Measurements from ENCODE around the gene RAB5IF.
"Not testable (repeated sequence)": the region's sequence is repeated elsewhere in the genome, so short reads cannot be mapped to it uniquely, and the experiment has no call there.

The RAB5IF gene

DNA sequence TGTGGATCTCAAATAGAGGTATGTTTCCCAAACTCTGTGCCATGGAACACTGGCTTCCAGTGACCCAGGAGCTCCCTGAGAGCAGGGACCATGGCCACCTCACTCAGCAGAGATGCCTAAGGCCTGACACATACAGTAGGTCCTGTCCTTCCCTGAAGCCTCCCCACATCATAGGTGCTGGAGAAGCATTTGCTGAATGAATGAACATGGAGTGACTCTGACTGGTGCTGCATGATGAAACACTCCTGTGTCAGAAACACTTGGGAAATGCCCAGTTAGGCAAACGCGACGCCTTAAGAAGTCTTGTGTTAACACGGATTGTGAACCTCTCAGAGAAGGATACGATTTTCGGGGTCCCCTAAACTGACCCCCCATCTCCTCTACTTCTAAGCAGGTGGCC is 26.1 kb downstream of the RAB5IF start:
- no peak for DNase-seq

DNA sequence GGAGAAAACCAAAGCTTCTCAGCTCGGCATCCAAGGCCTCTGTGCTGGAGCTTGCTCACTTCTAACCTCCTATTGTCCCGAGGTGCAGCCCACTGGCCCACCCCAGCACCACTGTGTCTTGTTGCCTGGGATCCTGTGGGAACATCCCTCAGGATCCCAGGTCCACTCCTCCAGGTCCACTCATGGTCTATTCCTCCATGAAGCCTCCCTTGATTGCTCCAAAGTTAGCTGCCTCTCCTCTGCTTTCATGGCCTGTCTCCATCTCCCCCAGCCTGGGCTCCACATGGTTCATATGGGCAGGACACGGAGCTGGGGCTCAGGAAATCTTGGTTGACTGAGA is 26.5 kb downstream of the RAB5IF start:
- DNase-seq = no peak

DNA sequence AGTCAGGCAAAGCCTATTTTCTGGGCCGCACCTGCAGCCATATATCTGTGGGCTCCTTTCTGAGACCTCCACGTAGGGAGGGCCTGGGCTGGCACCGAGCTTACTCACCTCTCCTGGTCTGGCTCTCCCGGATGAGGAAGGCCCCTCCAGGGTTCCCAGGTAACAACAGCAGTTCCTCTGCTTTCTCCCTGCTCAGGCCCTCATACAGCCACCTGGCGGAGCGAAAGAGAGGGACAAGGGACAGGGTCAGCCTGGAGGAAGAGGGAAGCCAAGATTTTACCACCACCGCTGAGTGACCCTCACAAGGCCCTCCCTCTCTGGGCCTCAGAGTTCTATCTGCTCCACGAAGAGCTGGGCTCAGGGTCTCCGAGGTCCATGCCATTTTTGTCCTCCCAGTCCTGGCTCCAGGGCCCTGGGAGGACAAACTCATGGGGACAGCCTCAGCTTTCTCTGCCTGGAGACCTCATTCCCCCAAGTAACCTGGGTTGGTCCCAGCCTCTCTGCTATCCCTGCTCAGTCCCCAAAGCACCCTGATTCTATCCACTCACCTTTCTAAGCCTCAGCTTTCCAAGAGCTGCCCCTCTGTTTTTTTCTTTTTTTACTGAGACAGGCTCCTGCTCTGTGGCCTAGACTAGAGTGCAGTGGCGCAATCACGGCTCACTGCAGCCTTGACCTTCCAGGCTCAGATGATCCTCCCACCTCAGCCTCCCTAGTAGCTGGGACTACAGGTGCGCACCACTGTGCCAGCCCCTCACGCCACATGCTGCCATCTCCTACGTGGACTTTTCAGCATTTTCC is 27.1 kb downstream of the RAB5IF start:
- DNase-seq = no peak

DNA sequence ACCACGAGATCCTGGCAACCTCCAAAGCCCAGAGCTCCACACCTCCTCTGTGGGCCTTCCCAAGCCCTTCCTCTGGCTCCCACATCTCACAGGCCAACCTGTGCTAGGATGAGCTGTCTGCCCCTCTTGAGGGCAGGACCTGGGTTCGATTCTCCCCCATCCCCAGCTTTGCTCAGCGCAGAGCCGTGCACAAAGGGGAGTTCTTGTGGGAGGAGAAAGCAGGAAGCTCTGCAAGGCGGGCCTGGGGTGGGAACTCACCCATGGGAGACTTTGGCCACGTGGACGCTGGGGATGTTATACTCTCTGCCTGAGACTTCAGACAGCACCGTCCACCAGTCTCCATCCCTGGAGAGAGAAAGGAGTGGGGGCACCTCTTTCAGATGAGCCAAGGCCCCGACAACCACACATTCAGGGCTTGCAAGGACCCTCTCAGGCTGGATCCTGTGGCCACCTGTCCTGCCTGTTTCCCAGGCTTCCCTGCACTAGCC is 27.8 kb downstream of the RAB5IF start:
- no peak for DNase-seq

DNA sequence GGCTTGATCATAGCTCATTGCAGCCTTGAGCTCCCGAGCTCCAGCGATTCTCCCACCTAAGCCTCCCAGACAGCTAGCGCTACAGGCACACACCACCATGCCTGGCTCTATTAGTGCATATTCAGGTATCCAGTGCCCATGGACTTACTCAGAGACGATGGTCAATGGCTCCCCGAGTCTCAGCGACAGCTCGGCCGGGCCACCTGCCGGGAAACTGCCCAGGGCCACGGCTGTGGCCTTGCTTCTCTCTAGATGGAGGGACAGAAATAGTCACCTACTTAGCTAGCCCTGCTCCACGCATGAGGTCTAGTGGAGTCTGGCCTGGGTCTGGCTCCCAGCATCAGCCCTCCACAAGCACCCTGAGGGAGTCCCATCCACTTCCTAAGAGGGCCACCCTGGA is 28.8 kb downstream of the RAB5IF start:
- DNase-seq = no peak

DNA sequence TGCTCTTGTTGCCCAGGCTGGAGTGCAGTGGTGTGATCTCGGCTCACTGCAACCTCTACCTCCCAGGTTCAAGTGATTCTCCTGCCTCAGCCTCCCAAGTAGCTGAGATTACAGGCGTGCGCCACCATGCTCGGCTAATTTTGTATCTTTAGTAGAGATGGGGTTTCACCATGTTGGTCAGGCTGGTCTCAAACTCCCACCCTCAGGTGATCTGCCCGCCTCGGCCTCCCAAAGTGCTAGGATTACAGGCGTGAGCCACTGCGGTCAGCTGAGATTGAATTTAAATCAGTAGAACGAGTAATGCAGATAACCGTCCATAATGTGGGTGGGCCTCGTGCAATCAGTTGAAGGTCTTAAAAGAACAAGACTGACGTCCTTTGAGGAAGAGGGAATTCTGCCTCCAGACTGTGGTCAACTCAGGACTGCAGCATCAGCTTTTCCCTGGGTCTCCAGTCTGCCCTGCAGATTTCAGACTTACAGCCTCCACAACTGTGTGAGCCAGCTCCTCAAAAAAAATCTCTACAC is 33.4 kb downstream of the RAB5IF start:
- DNase-seq = not testable (repeated sequence)

DNA sequence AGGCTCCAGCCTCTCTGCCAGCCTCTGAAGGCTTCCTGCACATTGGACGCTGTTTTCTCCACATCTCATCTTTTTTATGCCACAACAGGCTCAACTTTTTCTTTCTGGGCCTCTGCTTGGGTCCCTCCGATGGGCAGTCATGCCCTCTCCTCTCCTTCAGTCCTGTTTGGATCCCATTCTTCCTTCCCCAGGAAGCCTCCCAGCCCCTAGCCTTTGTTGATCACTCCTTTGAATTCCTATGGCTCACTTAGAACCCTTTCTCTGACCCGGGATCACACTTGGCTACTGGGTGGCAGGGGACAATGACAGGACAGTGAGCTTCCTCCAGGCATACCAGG is 35.9 kb downstream of the RAB5IF start:
- no peak for DNase-seq

DNA sequence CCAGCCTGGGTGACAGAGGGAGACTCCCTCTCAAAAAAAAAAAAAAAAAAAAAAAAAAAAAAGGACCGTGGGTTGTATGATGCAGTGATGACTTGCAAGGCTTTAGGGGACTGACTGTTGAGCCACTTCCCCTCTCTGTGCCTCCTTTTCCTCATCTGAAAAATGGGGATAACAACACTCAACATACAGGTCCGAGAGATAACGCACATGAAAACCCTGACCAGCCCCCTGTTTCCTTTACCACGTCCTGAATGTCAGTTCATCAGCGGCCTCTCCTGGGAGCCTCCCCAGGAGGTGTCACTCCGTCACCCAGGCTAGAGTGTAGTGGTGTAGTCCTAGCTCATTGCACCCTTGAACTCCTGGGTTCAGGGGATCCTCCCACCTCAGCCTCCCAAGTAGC is 36.6 kb downstream of the RAB5IF start:
- DNase-seq = no peak

DNA sequence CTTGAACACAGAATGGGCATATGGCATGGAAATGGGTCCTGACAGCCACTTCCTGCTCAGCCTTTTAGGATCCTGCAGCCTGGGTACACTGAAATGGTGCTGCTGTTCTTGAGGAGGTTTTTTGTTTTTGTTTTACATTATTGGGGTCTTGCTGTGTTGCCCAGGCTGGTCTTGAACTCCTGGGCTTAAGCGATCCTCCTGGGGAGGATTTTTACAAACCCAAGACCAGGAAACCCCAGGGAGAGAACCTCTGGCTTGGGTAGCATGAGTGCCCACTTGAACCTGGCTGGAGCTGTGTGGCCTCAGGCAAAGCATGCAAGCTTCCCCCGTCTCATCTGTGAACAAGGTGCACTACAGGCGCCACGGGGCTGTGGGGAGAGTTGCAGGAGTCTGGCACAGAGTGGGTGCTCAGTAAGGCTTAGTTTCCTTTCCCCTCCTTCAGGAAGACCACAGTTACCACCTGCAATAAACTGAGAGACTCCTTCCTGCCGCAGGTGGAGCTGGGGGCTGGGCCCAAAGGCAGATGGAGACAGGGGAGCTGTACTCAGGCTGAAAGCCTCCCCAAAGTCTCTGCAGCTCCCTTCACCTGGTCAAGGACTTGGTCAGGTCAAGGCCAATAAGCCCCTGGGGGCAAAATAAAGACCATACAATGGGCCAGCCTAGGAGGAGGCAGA is 38.6 kb downstream of the RAB5IF start:
- no peak for DNase-seq

DNA sequence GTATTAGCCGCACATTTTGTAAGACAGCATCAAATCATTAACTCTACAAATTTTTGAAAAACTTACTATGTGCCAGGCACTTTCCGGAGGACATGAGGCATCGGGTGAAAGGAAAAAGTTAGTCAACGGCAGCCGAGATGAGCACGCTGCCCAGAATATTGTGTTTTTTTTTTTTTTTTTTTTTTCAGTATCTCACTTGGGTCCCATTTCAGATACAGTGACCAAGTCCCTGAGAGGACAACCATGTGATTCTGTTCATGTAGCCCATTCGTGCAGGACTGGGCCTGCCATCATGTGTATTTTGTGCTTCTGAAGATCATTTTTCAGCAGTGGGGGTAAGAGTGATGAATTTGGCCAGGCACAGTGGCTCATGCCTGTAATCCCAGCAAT is 39.1 kb downstream of the RAB5IF start:
- no peak for DNase-seq

DNA sequence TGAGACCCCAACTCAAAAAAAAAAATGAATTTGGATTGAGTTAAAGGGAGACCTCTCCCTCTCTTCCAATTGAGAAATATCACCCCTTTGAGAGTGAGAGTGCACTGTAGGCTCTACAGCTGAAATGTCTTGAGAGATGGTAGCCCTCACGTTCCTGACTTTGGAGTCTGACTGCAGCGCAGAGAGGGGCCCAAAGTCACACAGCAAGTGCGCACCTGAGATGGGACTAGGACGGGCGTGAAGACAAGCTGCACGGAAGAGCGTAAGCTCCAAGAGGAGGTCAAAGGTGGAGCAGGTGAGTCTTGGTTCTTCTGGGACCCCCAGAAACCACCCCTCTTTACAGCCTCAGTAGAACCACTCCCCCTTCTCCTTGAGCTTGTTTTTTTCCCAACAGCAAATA is 39.8 kb downstream of the RAB5IF start:
- DNase-seq = no peak

DNA sequence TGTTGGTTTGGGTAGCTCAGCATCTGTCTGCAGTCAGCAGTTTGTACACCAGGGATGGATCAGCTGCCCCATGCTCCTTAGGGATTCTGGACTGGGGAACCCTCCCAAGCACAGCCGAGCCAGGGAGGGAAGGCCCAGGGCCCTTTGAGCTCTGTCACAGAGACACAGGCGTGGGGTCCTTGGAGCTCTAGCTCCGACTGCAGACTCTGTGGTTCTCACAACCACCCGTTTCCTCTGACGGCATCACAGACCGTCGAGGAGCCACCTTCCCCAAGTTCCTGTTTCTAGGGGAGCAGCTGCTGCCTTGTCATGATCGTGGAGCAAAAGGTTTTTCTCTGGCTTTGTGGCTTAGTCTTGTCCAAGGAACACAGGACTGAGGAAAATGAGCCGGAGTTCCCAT is 40.4 kb downstream of the RAB5IF start, which contains the start of gene SLA2:
SLA2 (minus strand) TSS at position 199 of the 400 bp plus-strand sequence. CDS start 4,861 bp downstream, outside the sequence.
- DNase-seq = no peak

DNA sequence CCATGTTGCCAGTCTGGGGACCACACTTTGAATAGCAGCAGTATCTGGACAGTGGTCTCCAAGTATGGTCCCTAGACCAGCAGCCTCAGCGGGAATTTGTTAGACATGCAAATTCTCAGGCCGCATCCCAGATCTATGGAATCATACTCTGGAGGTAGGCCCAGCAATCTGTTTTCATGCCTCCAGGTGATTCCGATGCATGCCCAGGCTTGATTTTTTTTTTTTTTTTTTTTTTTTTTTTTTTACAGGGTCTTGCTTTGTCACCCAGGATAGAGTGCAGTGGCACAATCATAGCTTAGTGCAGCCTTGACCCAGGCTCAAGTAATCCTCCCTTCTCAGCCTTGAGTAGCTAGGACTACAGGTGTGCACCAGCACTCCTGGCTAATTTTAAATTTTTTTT is 41.1 kb downstream of the RAB5IF start:
- DNase-seq = no peak

DNA sequence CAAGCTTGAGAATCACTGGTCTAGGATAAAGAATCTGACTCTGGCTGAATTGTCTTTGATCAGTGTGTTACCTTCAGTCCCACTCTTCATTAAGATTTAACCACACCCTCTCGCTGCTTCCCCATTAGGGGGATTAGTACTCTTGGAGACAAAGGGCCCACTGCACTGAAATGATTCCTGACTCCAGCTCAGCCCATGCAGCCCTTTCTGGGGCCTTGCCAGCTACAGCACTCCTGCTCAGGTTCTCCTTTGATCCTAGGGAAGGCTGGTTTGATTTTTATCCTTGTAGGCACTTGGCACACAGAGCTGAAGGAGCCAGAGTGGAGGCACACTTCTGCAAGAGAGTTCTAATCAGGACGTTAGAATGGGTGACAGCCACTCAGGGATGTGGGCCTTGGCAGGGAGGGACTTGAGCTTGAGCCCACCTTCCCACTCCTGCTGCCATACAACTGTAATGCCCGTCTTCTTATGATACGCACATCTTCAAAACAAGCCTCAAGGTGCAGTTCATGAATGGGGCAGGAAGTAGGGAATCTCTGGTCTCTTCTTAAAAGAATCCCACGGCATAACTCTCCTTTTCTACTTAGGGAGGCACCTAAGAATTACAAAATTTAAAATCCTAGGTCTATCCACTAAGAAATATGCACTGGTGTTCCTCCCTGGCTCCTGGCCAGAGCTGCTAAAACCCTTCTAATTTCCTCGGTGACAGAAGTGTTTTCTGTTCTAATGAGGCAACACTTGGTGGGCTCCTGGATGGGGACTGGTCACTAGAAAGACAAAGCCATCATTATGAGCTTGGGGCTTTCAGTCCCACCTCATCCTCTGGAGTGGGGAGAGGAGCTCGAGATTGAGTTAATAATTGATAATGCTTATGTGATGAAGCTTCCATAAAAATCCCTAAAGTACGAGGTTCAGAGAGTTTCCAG is 41.9 kb downstream of the RAB5IF start:
- no peak for DNase-seq

DNA sequence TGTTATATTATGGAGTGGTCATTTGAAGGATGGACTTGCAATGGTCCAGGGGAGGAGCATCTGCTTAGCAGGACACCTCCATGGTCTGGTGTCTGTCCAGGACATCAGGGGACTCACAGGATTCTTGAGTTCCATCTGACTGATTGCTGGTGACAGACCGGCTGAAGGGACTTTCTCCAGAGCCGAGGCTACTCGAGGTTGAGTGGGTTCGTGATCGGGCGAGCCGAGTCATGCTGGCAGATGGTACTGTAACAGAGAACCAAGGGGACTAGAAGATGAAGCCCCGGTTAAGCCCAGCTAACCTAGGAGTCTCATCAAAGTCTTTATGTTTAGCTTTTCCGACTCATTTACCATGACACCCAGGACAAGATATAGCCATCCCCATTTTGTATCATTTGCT is 47.9 kb downstream of the RAB5IF start:
- DNase-seq = no peak

DNA sequence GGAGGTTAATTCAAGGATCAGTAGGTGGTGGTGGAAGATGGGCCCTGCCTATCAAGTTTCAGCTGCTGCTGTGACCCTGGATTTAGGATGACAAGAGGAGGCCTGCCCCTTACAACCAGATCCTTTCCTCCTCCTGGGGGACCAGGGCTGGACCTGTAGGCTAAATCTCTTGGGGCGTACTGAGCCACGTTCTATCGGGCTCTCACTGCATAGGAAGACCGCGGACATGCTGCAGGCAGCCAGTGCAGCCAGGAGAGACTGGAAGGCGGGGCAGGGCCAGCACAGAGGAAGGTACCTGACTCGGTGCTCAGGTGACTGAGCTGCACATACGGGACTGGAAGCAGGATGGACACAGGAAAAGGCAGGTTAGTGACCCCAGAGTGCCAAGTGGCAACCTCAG is 48.9 kb downstream of the RAB5IF start:
- DNase-seq = no peak

DNA sequence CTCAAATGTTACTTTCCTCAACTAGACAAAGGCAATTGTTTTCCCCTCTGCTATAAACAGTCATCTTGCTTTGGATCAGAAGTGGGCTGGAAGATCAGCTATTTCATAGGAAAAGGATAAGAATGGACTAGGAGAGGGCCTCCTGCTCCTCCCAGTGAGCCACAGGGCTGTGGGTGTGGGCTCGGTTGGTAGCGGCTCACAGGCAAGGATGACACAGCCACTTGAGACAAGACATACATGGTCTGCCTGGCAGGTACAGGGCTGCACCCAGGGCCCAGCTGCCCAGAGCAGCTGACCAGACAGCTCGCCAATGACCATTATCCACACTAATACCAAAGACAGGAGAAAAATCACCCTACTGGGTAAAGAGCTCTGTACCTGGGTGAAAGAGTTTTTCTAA is 49.4 kb downstream of the RAB5IF start:
- DNase-seq = no peak

DNA sequence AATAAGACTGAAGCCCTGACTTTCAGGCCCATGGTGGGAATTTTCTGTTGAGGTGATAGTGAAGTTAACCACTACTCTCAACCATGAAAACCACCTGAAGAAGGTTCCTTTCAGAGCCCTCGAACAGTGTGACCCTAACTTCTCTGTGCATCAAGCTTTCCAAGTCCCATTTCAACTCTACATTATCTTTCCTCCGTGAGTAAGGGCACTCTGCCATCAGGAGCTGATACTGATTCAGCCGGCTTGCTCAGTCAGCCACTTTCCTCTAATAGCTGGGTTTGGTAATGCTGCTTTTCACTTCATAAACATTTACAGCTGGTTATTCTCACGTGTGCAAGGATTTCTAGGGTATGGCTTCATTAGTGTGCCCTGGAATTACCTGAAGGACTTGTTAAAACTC is 51.2 kb downstream of the RAB5IF start:
- DNase-seq = no peak

DNA sequence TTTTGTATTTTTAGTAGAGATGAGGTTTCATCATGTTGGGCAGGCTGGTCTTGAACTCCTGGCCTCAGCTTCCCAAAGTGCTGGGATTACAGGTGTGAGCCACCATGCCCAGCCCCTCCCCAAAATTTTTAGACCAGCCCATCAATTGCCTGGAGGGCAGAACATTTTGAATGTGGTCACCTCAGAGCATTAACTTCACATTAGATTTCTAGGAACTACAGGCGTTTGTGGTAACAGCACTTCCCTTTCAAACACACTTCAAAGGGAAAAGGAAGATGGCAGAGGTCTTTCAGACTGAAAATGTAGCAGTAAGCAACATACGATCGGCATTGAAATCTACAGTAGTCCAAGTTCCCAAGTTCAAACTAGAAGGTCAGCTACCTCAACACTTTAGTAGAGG is 52.7 kb downstream of the RAB5IF start:
- DNase-seq = no peak

Measured in NCI-H774 (cell line).